Muscle layer of duodenum (tissue), 2 donors: ENCODE measurements around the gene CDK5RAP2.
"Not testable (repeated sequence)": the region's sequence is repeated elsewhere in the genome, so short reads cannot be mapped to it uniquely, and the experiment has no call there.

Source experiments
- H3K27ac ChIP-seq: one replicate; pipeline ENCODE4 v1.7.0; 2013; ENCODE audit warnings: mild to moderate bottlenecking, low read length
- H3K27me3 ChIP-seq: one replicate; pipeline ENCODE4 v1.7.0; 2013; ENCODE audit warnings: low read depth, mild to moderate bottlenecking, control low read depth, low read length
- H3K36me3 ChIP-seq, 2 donors: one replicate each; pipeline ENCODE4 v1.7.0; 2013; ENCODE audit warnings: low read length in 2 of 2, control low read depth in 1 of 2, mild to moderate bottlenecking in 1 of 2; ENCODE audit not compliant: insufficient read depth in 2 of 2, control insufficient read depth in 1 of 2
- H3K4me1 ChIP-seq, 2 donors: one replicate each; pipeline ENCODE4 v1.7.0; 2013; ENCODE audit warnings: low read length in 2 of 2, mild to moderate bottlenecking in 2 of 2, control low read depth in 1 of 2, moderate library complexity in 1 of 2; ENCODE audit not compliant: insufficient read depth in 2 of 2, control insufficient read depth in 1 of 2
- H3K4me3 ChIP-seq, 2 donors: one replicate each; pipeline ENCODE4 v1.7.0; 2013; ENCODE audit warnings: low read length in 2 of 2, low read depth in 1 of 2, mild to moderate bottlenecking in 1 of 2
- H3K9me3 ChIP-seq, 2 donors: one replicate each; pipeline ENCODE4 v1.7.0; 2013; ENCODE audit warnings: low read length in 2 of 2, control low read depth in 1 of 2, mild to moderate bottlenecking in 1 of 2; ENCODE audit not compliant: control insufficient read depth in 1 of 2
- donor health status: healthy.

CDK5RAP2 gene

GRCh38 chr9:120541921-120542320 is 38.0 kb downstream of the CDK5RAP2 start:
- Histone ChIP-seq H3K4me1 (no peaks in the 10 kb centered on the region), H3K27ac (no peak overlapping the region), H3K36me3 (peaks cover 35 to 40% of the 10 kb centered on the region in 2 donors), H3K4me3 (no peak overlapping the region), H3K27me3 (no peaks in the 10 kb centered on the region), H3K9me3 (no peaks in the 10 kb centered on the region)

GRCh38 chr9:120539951-120540350 is 40.0 kb downstream of the CDK5RAP2 start:
- H3K36me3 ChIP-seq = peaks cover 37 to 42% of the 10 kb centered on the region in 2 donors
- no peaks in the 10 kb centered on the region for H3K27me3 ChIP-seq
- no peak overlapping the region for H3K4me3 ChIP-seq
- H3K4me1 ChIP-seq = no peaks in the 10 kb centered on the region
- H3K27ac ChIP-seq = no peak overlapping the region
- H3K9me3 ChIP-seq = no peaks in the 10 kb centered on the region

GRCh38 chr9:120538339-120538738 is 41.6 kb downstream of the CDK5RAP2 start:
- Histone ChIP-seq H3K9me3 (no peaks in the 10 kb centered on the region), H3K27ac (no peak overlapping the region), H3K4me3 (no peak overlapping the region), H3K36me3 (peaks cover 37 to 38% of the 10 kb centered on the region in 2 donors), H3K4me1 (no peaks in the 10 kb centered on the region), H3K27me3 (no peaks in the 10 kb centered on the region)

GRCh38 chr9:120536949-120537640 is 42.9 kb downstream of the CDK5RAP2 start:
- no peaks in the 10 kb centered on the region for H3K4me1 ChIP-seq
- peaks cover 40 to 48% of the 10 kb centered on the region in 2 donors for H3K36me3 ChIP-seq
- no peak overlapping the region for H3K27ac ChIP-seq

GRCh38 chr9:120536094-120536493 is 43.9 kb downstream of the CDK5RAP2 start:
- Histone ChIP-seq H3K4me3 (no peak overlapping the region), H3K36me3 (peaks cover 39 to 42% of the 10 kb centered on the region in 2 donors), H3K27ac (no peak overlapping the region), H3K9me3 (no peaks in the 10 kb centered on the region), H3K4me1 (no peaks in the 10 kb centered on the region), H3K27me3 (no peaks in the 10 kb centered on the region)

More at GRCh38 chr9:120536949-120537640, 42.9 kb downstream of the CDK5RAP2 start:
- Histone ChIP-seq H3K4me3 (no peak overlapping the region), H3K9me3 (no peaks in the 10 kb centered on the region), H3K27me3 (no peaks in the 10 kb centered on the region)

GRCh38 chr9:120534266-120534665 is 45.7 kb downstream of the CDK5RAP2 start:
- no peaks in the 10 kb centered on the region for H3K9me3 ChIP-seq
- peaks cover 48 to 50% of the 10 kb centered on the region in 2 donors for H3K36me3 ChIP-seq
- no peak overlapping the region for H3K4me3 ChIP-seq
- H3K4me1 ChIP-seq = no peaks in the 10 kb centered on the region
- H3K27me3 ChIP-seq = no peaks in the 10 kb centered on the region
- no peak overlapping the region for H3K27ac ChIP-seq

- Histone ChIP-seq H3K27me3 (no peaks in the 10 kb centered on the region), H3K36me3 (peaks cover 54 to 64% of the 10 kb centered on the region in 2 donors), H3K27ac (no peak overlapping the region), H3K4me1 (no peaks in the 10 kb centered on the region), H3K9me3 (no peaks in the 10 kb centered on the region), H3K4me3 (no peak overlapping the region)
These were observed 47.1 kb downstream of the CDK5RAP2 start for GRCh38 chr9:120532891-120533290.

- Histone ChIP-seq H3K27me3 (no peaks in the 10 kb centered on the region), H3K9me3 (no peaks in the 10 kb centered on the region), H3K4me3 (no peak overlapping the region), H3K27ac (no peak overlapping the region), H3K4me1 (no peaks in the 10 kb centered on the region), H3K36me3 (peaks cover 58 to 68% of the 10 kb centered on the region in 2 donors)
These were observed 47.5 kb downstream of the CDK5RAP2 start for GRCh38 chr9:120532475-120532874.

DNA sequence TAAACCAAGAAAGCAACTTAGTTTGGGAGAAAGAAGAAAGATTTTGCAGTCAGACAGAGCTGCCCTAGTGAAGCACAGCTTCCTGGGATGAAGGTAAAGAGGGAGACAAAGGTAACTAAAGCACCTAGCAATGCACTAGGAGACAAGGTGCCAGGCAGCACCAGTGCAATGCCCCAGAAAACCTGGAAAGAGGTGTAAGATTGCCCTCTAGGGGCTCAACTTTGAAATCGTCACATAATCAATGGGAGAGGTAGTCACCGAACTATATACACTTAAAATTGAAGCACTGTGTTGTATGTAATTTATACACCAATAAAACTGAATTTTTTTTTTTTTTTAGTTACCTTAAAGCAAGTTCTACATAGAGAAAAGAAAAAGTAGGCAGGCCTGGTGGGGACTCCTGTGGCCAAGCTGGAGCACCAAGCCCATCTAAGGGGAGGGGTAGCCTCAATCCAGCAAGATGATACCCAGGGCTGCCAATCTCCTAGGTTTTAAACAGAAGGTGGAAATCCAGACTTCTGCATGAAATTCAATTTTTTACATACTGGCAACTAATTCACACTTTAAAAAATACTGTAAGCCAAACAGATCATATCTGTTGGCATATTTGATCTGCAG is 48.2 kb downstream of the CDK5RAP2 start:
- no peaks in the 10 kb centered on the region for H3K4me1 ChIP-seq
- H3K36me3 ChIP-seq = peaks cover 57 to 73% of the 10 kb centered on the region in 2 donors
- H3K9me3 ChIP-seq = no peaks in the 10 kb centered on the region
- H3K27ac ChIP-seq = no peak overlapping the region
- no peak overlapping the region for H3K4me3 ChIP-seq
- no peaks in the 10 kb centered on the region for H3K27me3 ChIP-seq

DNA sequence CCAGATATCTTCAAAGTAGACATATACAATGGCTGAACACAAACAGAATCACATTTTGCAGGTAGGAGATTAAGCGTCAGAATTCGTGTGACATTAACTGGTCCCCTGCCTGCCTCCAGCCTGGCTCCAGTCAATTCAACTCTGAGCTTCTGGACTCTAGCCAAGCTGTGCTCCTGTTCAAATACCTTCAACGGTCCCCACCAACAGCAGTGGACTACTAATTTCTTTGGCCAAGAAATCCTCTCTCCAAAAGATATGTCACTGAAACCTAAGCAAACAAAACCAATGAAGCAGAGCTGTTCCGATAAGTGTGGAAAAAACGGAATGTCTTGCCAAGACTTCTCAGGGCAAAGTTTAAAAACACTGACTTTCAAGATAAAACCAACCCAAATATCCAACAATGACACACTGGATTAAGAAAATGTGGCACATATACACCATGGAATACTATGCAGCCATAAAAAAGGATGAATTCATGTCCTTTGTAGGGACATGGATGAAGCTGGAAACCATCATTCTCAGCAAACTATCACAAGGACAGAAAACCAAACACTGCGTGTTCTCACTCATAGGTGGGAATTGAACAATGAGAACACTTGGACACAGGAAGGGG is 49.6 kb downstream of the CDK5RAP2 start:
- H3K4me1 ChIP-seq, H3K9me3 ChIP-seq, H3K4me3 ChIP-seq, H3K27me3 ChIP-seq, H3K27ac ChIP-seq: not testable (repeated sequence)
- peaks cover 61 to 79% of the 10 kb centered on the region in 2 donors for H3K36me3 ChIP-seq

- Histone ChIP-seq H3K9me3 (no peaks in the 10 kb centered on the region), H3K27ac (no peak overlapping the region), H3K36me3 (peaks cover 56 to 80% of the 10 kb centered on the region in 2 donors), H3K27me3 (no peaks in the 10 kb centered on the region), H3K4me1 (no peaks in the 10 kb centered on the region), H3K4me3 (no peak overlapping the region)
These were observed 51.1 kb downstream of the CDK5RAP2 start for GRCh38 chr9:120528829-120529228.
